Measurements from ENCODE around the gene SLC7A14.

GRCh38 chr3:170425491-170426239, 160.2 kb downstream of the SLC7A14 start:
- no peak for TF ChIP-seq MAX (IDR thresholded peaks at IDR 0.05; ENCODE audit: low read depth, low read length)
- TF ChIP-seq CTCF (IDR thresholded peaks at IDR 0.05; ENCODE audit: low read depth, low read length), result no peak
- TF ChIP-seq POLR2A (IDR thresholded peaks at IDR 0.05; ENCODE audit: extremely low read depth, insufficient read length), result no peak

All from NB4 (cell line).